AG04449 (cell line): ENCODE measurements around the gene LRMDA.

Experiments used
- CTCF ChIA-PET: fragments of 350-600 bp; formaldehyde crosslinking; extraction: SDS; loops from one replicate; lab custom pipeline; 2021; ENCODE audit warnings: antibody characterized with exemption; lab: Yijun Ruan, JAX
- POLR2A ChIA-PET: fragments of 400-600, 350-600 bp; formaldehyde crosslinking; extraction: SDS; loops from one replicate; lab custom pipeline; 2020; ENCODE audit warnings: antibody characterized with exemption, inconsistent platforms; lab: Yijun Ruan, JAX
- DNase-seq: peaks from one replicate; pipeline ENCODE4 v3.0.0-alpha.2; 2010; ENCODE audit warnings: low read depth, low spot score
- H3K4me3 ChIP-seq: 2 replicates; pipeline ENCODE4 v1.5.1; 2011; ENCODE audit warnings: low read depth, mild to moderate bottlenecking, control low read depth, low read length
- CTCF ChIP-seq: IDR thresholded peaks from one replicate; pipeline ENCODE4 v1.5.1; 2011; ENCODE audit warnings: mild to moderate bottlenecking, moderate library complexity, low read length, control low read depth, inconsistent platforms; ENCODE audit not compliant: insufficient read depth; ENCODE audit errors: missing control alignments

The LRMDA gene

DNA sequence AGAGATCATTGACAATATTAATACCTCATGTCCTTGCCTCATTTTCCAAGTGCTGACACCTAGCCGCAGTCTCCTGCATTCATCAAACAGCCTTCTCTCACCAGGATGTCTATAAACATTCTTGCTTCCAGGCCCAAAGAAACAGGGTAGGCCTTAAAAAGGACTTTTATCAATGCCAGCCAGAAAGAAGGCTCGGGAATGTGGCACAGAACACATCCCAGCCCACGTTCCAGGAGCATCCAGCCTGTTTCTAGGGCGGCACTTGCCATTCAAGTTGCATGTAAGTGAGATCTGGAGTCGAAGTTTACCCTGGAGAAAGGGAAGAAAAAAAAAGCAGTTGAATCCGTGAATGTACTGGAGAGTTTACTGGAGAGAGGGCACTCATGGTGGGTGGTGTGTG is 1123.1 kb downstream of the LRMDA start:
- no peak overlapping the region for H3K4me3 ChIP-seq
- DNase-seq, result no peak
- POLR2A ChIA-PET, result no interaction called here
- CTCF ChIA-PET, result no interaction called here
- TF ChIP-seq CTCF, result no peak

- DNase-seq, result no peak
- POLR2A ChIA-PET, result no interaction called here
- CTCF ChIA-PET, result no interaction called here
- H3K4me3 ChIP-seq, result no peak overlapping the region
- TF ChIP-seq CTCF, result no peak
These were observed 1123.7 kb downstream of the LRMDA start for GRCh38 chr10:76555067-76555670.

DNA sequence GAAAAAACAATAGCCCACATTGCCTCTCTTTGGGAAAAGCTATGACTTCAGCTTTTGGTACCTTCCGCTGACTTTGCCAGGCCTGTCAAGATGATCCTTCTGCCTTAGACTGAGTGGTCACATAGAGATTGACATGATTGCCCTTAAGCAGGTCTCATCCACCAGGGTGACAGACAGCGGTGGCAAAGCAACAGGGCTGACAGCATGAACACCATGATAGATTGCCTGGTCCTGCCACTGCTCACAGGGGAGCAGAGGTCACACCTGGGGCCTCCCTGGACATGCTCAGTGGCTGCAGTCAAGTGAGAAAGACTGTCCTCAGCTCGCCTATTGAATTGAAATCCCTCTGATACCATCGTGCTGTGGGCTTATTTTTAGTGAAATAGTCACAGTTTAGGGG is 1125.9 kb downstream of the LRMDA start:
- no peak for DNase-seq

GRCh38 chr10:76558586-76558985 is 1127.2 kb downstream of the LRMDA start:
- ChIA-PET POLR2A (interaction anchor here (1.4 kb wide), 1 partner anchor 18 kb away, joined by 6 read pairs; no protein-coding TSS in a partner anchor), CTCF (interaction anchor here (0.9 to 1.8 kb wide), 4 partner anchors 12 to 1159 kb away, joined by 3 to 6 read pairs (median 6); no protein-coding TSS in a partner anchor)
- no peak for DNase-seq
- no peak for TF ChIP-seq CTCF
- H3K4me3 ChIP-seq, result no peak overlapping the region

More for the DNA sequence above, 1125.9 kb downstream of the LRMDA start:
- ChIA-PET POLR2A (no interaction called here), CTCF (interaction anchor here (1.4 kb wide), 2 partner anchors 10 to 429 kb away, joined by 3 to 5 read pairs; no protein-coding TSS in a partner anchor)
- TF ChIP-seq CTCF, result no peak
- H3K4me3 ChIP-seq, result no peak overlapping the region

- no peak overlapping the region for H3K4me3 ChIP-seq
- DNase-seq, result no peak
- ChIA-PET POLR2A (interaction anchor here (0.7 to 1.4 kb wide), 2 partner anchors 17 to 387 kb away, joined by 3 to 6 read pairs; no protein-coding TSS in a partner anchor), CTCF (interaction anchor here (0.8 to 1.8 kb wide), 5 partner anchors 13 to 1159 kb away, joined by 3 to 6 read pairs (median 5); no protein-coding TSS in a partner anchor)
- no peak for TF ChIP-seq CTCF
These were observed 1127.8 kb downstream of the LRMDA start for GRCh38 chr10:76558996-76559891.

DNA sequence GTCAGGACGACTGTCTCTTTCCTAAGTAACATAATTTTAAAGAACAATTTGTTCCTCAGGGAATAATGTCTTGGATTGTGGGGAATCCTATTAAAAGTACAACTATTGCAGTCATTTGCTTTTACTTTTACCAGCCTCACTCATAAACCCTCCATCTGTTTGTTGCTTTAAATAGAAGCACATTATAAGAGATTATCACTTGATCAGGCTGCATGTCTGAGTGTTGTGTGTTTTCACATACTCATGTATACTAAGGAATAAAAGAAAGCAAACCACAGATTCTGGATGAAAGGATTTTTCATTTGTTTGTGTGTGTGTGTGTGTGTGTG is 1128.4 kb downstream of the LRMDA start:
- DNase-seq, result no peak
- ChIA-PET POLR2A (no interaction called here), CTCF (interaction anchor here (1.0 to 1.8 kb wide), 3 partner anchors 13 to 446 kb away, joined by 4 to 6 read pairs (median 6); no protein-coding TSS in a partner anchor)
- TF ChIP-seq CTCF, result no peak
- H3K4me3 ChIP-seq, result no peak overlapping the region
